NCI-H146 treated with DMSO at 0.1 percent for 48 hours (cell line): ENCODE measurements around the gene HSD17B3.
"Not testable (repeated sequence)": the region's sequence is repeated elsewhere in the genome, so short reads cannot be mapped to it uniquely, and the experiment has no call there.

Experiments used
- DNase-seq: peaks from one replicate; lab custom pipeline; 2025; ENCODE audit not compliant: unreplicated experiment; lab: John Stamatoyannopoulos, UW

The HSD17B3 gene

GRCh38 chr9:96302021-96302420 is at the start of gene HSD17B3:
Gene HSD17B3, minus strand, starts transcription at chr9:96302176. Its CDS starts 72 bp downstream, at chr9:96302104.
- no peak for DNase-seq

- no peak for DNase-seq
Observed at GRCh38 chr9:96350866-96351265, 48.9 kb upstream of the HSD17B3 start.

- no peak for DNase-seq
Observed at GRCh38 chr9:96348261-96348660, 46.3 kb upstream of the HSD17B3 start.

GRCh38 chr9:96345551-96345950 is 43.6 kb upstream of the HSD17B3 start:
- DNase-seq: no peak

GRCh38 chr9:96344458-96345180 is 42.6 kb upstream of the HSD17B3 start:
- DNase-seq: peak; percentile 27

GRCh38 chr9:96343515-96344360 is 41.8 kb upstream of the HSD17B3 start:
- DNase-seq: no peak

- no peak for DNase-seq
Observed at GRCh38 chr9:96342571-96343245, 40.7 kb upstream of the HSD17B3 start.

- no peak for DNase-seq
Observed at GRCh38 chr9:96340707-96341106, 38.7 kb upstream of the HSD17B3 start.

GRCh38 chr9:96338299-96338698 is 36.3 kb upstream of the HSD17B3 start:
- DNase-seq: no peak

- no peak for DNase-seq
Observed at GRCh38 chr9:96333958-96334357, 32.0 kb upstream of the HSD17B3 start.

- DNase-seq: no peak
Observed at GRCh38 chr9:96331236-96331947, 29.4 kb upstream of the HSD17B3 start.

GRCh38 chr9:96327694-96328352 is 25.8 kb upstream of the HSD17B3 start:
- no peak for DNase-seq

- DNase-seq: no peak
Observed at GRCh38 chr9:96323169-96323568, 21.2 kb upstream of the HSD17B3 start.

- DNase-seq: not testable (repeated sequence)
Observed at GRCh38 chr9:96322736-96323135, 20.8 kb upstream of the HSD17B3 start.

- DNase-seq: not testable (repeated sequence)
Observed at GRCh38 chr9:96322210-96322609, 20.2 kb upstream of the HSD17B3 start.

- DNase-seq: no peak
Observed at GRCh38 chr9:96321515-96321914, 19.5 kb upstream of the HSD17B3 start.

- DNase-seq: no peak
Observed at GRCh38 chr9:96320749-96321280, 18.8 kb upstream of the HSD17B3 start.

GRCh38 chr9:96318921-96319565 is 17.1 kb upstream of the HSD17B3 start:
- no peak for DNase-seq

GRCh38 chr9:96317335-96317980 is 15.5 kb upstream of the HSD17B3 start:
- DNase-seq: peak; percentile 5
